Cardiac fibroblast (primary cell): ENCODE results near the gene ACTR5.
A peak's percentile ranks its signal among the peaks of the same experiment; 100 is the strongest.

Experiments
- DNase-seq, 2 donors: peaks; one replicate each; pipeline versions ENCODE4 v3.0.0 to v3.0.0-alpha.2; 2010; ENCODE audit warnings: low read depth in 2 of 2
- H3K4me3 ChIP-seq, 2 donors: replicated peaks in 1 of 2; 1 replicate in 1 of 2; 2 replicates in 1 of 2; pipeline ENCODE4 v1.5.1; 2011; ENCODE audit warnings: low read depth in 2 of 2, low read length in 2 of 2, mild to moderate bottlenecking in 2 of 2, moderate library complexity in 1 of 2
- TF ChIP-seq, protein P1 (sequence below): IDR thresholded peaks from one replicate; pipeline ENCODE4 v1.5.1; 2011; ENCODE audit warnings: low read depth, mild to moderate bottlenecking, low read length, inconsistent platforms

The ACTR5 gene

DNA sequence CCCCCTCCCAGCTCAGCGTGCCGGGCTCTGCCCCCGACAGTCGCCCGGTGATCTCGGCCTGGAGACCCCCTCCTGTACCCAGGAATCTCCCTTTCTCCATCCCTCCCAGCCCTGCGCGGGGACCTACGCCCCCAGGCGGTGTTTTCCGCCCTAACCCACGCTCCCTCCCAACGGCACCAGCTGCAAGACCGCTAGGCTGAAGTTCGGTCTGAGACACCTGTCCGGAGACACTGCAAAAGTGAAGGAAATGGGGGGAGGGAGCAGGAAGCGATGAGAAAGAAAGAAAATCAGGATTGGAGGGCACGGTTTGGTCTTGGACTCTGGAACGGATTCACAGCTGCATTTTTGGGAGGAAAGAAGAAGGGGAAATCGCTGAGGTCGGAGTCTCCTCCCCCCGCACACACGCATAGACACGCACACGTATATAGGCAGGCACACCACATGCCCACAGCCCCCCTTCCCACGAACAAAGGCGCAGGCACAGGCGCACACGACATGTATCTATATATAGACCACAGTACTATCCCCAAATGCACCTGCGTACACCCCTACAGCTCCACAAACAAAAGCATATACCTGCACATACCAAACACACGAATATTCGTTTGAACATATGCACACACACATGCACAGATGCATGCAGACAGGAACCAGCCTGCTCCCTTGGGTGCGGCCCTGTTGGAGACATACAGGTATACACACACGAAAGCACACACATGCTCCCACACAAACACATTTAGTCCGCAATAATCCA, 22.9 kb upstream of the ACTR5 start:
- no peak overlapping the region for H3K4me3 ChIP-seq
- TF ChIP-seq, protein P1, sequence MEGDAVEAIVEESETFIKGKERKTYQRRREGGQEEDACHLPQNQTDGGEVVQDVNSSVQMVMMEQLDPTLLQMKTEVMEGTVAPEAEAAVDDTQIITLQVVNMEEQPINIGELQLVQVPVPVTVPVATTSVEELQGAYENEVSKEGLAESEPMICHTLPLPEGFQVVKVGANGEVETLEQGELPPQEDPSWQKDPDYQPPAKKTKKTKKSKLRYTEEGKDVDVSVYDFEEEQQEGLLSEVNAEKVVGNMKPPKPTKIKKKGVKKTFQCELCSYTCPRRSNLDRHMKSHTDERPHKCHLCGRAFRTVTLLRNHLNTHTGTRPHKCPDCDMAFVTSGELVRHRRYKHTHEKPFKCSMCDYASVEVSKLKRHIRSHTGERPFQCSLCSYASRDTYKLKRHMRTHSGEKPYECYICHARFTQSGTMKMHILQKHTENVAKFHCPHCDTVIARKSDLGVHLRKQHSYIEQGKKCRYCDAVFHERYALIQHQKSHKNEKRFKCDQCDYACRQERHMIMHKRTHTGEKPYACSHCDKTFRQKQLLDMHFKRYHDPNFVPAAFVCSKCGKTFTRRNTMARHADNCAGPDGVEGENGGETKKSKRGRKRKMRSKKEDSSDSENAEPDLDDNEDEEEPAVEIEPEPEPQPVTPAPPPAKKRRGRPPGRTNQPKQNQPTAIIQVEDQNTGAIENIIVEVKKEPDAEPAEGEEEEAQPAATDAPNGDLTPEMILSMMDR = no peak

DNA sequence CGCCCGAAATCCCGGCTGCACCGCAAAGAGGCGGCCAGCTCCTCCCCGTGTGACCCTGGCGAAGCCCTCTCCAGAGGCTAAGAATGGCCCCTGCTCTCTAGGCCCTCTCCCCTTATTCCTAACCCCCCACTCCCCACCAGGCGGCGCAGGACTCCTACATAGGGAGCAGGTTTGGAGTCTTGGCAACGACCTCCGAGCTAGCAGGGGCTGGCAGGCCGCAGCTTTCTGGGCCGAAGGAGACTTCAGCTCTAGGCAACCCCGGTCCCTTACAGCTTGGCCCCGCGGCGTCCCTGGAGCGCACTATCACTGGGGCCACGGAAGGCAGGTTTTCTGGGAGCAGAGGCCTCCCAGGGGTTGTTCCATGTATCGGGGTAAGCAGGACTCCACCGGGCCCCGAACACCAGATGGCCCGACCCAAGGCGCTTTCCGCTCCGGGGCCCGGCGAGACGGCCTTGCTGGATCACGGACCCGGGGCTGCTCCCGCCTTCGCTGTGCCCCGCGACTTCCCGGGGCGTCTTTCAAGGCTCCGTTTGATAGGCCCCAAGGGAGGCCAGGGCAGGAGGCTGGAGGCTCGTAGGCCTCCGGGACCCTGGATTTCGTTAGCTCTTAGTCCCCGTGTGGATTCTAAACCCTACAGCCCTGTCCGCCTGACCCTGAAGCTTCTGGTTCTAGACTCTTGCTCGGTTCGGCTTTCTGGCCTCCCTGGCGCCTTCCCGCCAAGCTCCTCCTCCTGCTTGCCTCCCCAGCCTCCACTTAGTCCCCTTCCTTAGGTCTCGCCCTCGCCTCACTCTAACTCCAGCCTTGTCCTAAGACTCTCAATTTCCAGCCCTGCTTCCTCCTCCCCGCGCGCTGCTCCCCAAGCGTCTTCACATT, 22.1 kb upstream of the ACTR5 start:
- TF ChIP-seq, protein P1 = peak; percentile 53
- DNase-seq = peak in 1 of 2 donors; percentile 47
- no peak overlapping the region for H3K4me3 ChIP-seq

More for the DNA sequence above, 22.9 kb upstream of the ACTR5 start:
- no peak for DNase-seq

DNA sequence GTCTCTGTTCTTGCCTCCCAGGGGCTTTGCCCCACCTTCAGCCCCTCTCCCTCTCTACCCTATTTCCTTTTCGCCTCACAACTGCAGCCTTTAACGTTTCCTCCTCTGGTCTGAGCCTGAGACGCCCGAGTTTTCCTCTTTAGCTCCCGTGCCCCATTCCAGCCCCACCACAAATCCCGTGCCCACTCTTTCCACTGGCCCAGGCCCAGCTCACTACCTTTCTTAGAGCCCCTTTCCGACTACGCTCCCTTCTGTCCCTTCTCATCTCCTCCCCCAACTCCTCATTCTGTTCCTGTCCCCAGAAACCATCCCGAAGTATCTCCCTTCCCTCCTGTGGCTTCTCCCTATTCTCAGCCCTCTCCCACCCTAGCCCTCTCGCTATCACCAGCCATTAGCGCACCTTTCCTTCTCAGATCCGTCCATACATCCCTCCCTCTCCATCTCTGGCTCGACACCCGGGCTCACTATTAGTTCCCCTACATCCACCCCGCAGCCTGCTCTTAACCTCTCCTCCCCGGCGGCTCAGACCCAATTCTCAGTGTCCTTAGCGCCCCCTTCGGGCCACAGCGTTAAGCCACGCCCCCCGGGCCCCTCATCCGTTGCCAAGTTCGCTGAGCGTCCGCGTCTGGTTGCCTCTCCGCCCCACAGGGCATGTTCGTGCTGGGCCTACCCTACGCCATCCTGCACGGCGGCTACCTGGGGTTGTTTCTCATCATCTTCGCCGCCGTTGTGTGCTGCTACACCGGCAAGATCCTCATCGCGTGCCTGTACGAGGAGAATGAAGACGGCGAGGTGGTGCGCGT, 21.3 kb upstream of the ACTR5 start:
- no peak overlapping the region for H3K4me3 ChIP-seq
- DNase-seq = peak in 1 of 2 donors; percentile 29
- TF ChIP-seq, protein P1 = peak; percentile 19

DNA sequence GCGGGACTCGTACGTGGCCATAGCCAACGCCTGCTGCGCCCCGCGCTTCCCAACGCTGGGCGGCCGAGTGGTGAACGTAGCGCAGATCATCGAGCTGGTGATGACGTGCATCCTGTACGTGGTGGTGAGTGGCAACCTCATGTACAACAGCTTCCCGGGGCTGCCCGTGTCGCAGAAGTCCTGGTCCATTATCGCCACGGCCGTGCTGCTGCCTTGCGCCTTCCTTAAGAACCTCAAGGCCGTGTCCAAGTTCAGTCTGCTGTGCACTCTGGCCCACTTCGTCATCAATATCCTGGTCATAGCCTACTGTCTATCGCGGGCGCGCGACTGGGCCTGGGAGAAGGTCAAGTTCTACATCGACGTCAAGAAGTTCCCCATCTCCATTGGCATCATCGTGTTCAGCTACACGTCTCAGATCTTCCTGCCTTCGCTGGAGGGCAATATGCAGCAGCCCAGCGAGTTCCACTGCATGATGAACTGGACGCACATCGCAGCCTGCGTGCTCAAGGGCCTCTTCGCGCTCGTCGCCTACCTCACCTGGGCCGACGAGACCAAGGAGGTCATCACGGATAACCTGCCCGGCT, 20.6 kb upstream of the ACTR5 start:
- DNase-seq = no peak
- TF ChIP-seq, protein P1 = no peak
- H3K4me3 ChIP-seq = no peak overlapping the region

DNA sequence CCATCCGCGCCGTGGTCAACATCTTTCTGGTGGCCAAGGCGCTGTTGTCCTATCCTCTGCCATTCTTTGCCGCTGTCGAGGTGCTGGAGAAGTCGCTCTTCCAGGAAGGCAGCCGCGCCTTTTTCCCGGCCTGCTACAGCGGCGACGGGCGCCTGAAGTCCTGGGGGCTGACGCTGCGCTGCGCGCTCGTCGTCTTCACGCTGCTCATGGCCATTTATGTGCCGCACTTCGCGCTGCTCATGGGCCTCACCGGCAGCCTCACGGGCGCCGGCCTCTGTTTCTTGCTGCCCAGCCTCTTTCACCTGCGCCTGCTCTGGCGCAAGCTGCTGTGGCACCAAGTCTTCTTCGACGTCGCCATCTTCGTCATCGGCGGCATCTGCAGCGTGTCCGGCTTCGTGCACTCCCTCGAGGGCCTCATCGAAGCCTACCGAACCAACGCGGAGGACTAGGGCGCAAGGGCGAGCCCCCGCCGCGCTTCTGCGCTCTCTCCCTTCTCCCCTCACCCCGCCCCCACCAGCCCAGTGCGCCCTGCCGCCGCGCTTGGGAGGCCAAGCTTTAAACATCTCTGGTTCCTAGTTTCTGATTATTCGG, 20.0 kb upstream of the ACTR5 start:
- TF ChIP-seq, protein P1 = no peak
- no peak for DNase-seq
- H3K4me3 ChIP-seq = no peak overlapping the region
